Testis (tissue), 2 donors: ENCODE measurements around the gene NDUFV2.

Source experiments
- CTCF ChIP-seq, 3 experiments: fragments of 450-650 bp in 2 of 3; fragments of 200-600 bp in 1 of 3; sonication (generic) in 1 of 3; IDR thresholded peaks; one replicate each; pipeline ENCODE4 v1.5.1; 2016 to 2019; ENCODE audit warnings: antibody characterized with exemption in 3 of 3, mild to moderate bottlenecking in 2 of 3, moderate library complexity in 1 of 3
- POLR2A ChIP-seq: fragments of 450-650 bp; IDR thresholded peaks from one replicate; pipeline ENCODE4 v1.6.1; 2017; ENCODE audit warnings: antibody characterized with exemption, mild to moderate bottlenecking, moderate library complexity

- TF ChIP-seq CTCF (IDR thresholded peaks at IDR 0.05) (no peak), POLR2A (no peak)
These were observed 38.5 kb downstream of the NDUFV2 start for GRCh38 chr18:9140984-9141383.
